GM12878 (cell line): ENCODE data around the gene TMOD3. TPM values are rescaled to one million over a fixed set of nuclear protein-coding genes. Genes with fewer than 3 reads are reported as not detected.

Experiments used
- ASH2L ChIP-seq: fragments of 300-600, 200-600 bp; sonication (generic); IDR thresholded peaks from 2 replicates; pipeline ENCODE4 v1.6.1; 2017; ENCODE audit warnings: low read depth, mild to moderate bottlenecking, borderline replicate concordance
- BCLAF1 ChIP-seq: fragments of 450-650 bp; IDR thresholded peaks from 2 replicates; pipeline ENCODE4 v1.6.1; 2017; ENCODE audit warnings: antibody characterized with exemption, mild to moderate bottlenecking, moderate library complexity
- CEBPZ ChIP-seq: fragments of 150-350 bp; IDR thresholded peaks from 2 replicates; pipeline ENCODE4 v1.6.1; 2016; ENCODE audit warnings: low read depth, low read length
- MTA3 ChIP-seq: IDR thresholded peaks from 2 replicates; pipeline ENCODE4 v1.6.1; 2012; ENCODE audit warnings: low read length, inconsistent platforms, borderline replicate concordance
- NKRF ChIP-seq: fragments of 450-650 bp; conservative IDR thresholded peaks from 2 replicates; pipeline ENCODE4 v1.6.1; 2017; ENCODE audit warnings: mild to moderate bottlenecking, moderate library complexity
- RCOR1 ChIP-seq: conservative IDR thresholded peaks from 2 replicates; pipeline ENCODE4 v1.6.1; 2012; ENCODE audit warnings: low read depth, low read length, improper control_type of control experiment
- polyA plus RNA-seq, 11 experiments: library from polyadenylated mRNA; depleted of rRNA in 4 of 11; unstranded in 6 of 11; stranded (reverse) in 5 of 11; fragments of >200 nt; fragmentation: Nextera tagmentation in 4 of 11; fragmentation: Illumina TruSeq in 1 of 11; extraction: Ambion mirVana in 4 of 11; extraction: Trizol in 1 of 11; gene quantifications; 1 replicate in 1 of 11; 2 replicates in 10 of 11; pipeline versions ENCODE4 v1.2.1 to v1.2.3, GENCODE V29; 2011 to 2016; ENCODE audit warnings: inconsistent platforms in 2 of 11, missing spikeins in 2 of 11, low read depth in 1 of 11
- total RNA-seq, 4 experiments: library from RNA; depleted of rRNA in 3 of 4; stranded (reverse); fragments of >200 nt in 3 of 4; fragmentation: Illumina TruSeq in 1 of 4; extraction: Trizol in 1 of 4; gene quantifications; 2 replicates each; pipeline versions ENCODE4 v1.2.1 to v1.2.3, GENCODE V29; 2013 to 2021
- TF ChIP-seq, protein P1 (sequence below): fragments of 450-650 bp; IDR thresholded peaks from 2 replicates; pipeline ENCODE4 v1.6.1; 2018; ENCODE audit warnings: mild to moderate bottlenecking, low read depth, moderate library complexity; ENCODE audit not compliant: partially characterized antibody
- TF ChIP-seq, protein P2 (sequence below): IDR thresholded peaks from 2 replicates; pipeline ENCODE4 v1.6.1; 2011; ENCODE audit warnings: mild to moderate bottlenecking, low read depth, low read length, moderate library complexity; ENCODE audit not compliant: insufficient replicate concordance
- TF ChIP-seq, protein P3 (sequence below): IDR thresholded peaks from 2 replicates; pipeline ENCODE4 v1.6.1; 2012; ENCODE audit warnings: improper control_type of control experiment, low read depth, low read length; ENCODE audit not compliant: insufficient replicate concordance

TMOD3 gene
- total and polyA plus RNA-seq, 10 of the 15 experiments (the other 5 are each of a cell fraction or from before 2014, with no cell fraction given) = 5.2 to 39.4 (median 22.5) TPM

GRCh38 chr15:51863131-51863530 lies 33.7 kb downstream of the TMOD3 start (continued):
- TF ChIP-seq NKRF (no peak), ASH2L (no peak), RCOR1 (no peak), CEBPZ (no peak), MTA3 (no peak), BCLAF1 (no peak)
- TF ChIP-seq, protein P1, sequence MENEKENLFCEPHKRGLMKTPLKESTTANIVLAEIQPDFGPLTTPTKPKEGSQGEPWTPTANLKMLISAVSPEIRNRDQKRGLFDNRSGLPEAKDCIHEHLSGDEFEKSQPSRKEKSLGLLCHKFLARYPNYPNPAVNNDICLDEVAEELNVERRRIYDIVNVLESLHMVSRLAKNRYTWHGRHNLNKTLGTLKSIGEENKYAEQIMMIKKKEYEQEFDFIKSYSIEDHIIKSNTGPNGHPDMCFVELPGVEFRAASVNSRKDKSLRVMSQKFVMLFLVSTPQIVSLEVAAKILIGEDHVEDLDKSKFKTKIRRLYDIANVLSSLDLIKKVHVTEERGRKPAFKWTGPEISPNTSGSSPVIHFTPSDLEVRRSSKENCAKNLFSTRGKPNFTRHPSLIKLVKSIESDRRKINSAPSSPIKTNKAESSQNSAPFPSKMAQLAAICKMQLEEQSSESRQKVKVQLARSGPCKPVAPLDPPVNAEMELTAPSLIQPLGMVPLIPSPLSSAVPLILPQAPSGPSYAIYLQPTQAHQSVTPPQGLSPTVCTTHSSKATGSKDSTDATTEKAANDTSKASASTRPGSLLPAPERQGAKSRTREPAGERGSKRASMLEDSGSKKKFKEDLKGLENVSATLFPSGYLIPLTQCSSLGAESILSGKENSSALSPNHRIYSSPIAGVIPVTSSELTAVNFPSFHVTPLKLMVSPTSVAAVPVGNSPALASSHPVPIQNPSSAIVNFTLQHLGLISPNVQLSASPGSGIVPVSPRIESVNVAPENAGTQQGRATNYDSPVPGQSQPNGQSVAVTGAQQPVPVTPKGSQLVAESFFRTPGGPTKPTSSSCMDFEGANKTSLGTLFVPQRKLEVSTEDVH = no peak
- TF ChIP-seq, protein P2, sequence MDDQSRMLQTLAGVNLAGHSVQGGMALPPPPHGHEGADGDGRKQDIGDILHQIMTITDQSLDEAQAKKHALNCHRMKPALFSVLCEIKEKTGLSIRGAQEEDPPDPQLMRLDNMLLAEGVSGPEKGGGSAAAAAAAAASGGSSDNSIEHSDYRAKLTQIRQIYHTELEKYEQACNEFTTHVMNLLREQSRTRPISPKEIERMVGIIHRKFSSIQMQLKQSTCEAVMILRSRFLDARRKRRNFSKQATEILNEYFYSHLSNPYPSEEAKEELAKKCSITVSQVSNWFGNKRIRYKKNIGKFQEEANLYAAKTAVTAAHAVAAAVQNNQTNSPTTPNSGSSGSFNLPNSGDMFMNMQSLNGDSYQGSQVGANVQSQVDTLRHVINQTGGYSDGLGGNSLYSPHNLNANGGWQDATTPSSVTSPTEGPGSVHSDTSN = no peak
- TF ChIP-seq, protein P3, sequence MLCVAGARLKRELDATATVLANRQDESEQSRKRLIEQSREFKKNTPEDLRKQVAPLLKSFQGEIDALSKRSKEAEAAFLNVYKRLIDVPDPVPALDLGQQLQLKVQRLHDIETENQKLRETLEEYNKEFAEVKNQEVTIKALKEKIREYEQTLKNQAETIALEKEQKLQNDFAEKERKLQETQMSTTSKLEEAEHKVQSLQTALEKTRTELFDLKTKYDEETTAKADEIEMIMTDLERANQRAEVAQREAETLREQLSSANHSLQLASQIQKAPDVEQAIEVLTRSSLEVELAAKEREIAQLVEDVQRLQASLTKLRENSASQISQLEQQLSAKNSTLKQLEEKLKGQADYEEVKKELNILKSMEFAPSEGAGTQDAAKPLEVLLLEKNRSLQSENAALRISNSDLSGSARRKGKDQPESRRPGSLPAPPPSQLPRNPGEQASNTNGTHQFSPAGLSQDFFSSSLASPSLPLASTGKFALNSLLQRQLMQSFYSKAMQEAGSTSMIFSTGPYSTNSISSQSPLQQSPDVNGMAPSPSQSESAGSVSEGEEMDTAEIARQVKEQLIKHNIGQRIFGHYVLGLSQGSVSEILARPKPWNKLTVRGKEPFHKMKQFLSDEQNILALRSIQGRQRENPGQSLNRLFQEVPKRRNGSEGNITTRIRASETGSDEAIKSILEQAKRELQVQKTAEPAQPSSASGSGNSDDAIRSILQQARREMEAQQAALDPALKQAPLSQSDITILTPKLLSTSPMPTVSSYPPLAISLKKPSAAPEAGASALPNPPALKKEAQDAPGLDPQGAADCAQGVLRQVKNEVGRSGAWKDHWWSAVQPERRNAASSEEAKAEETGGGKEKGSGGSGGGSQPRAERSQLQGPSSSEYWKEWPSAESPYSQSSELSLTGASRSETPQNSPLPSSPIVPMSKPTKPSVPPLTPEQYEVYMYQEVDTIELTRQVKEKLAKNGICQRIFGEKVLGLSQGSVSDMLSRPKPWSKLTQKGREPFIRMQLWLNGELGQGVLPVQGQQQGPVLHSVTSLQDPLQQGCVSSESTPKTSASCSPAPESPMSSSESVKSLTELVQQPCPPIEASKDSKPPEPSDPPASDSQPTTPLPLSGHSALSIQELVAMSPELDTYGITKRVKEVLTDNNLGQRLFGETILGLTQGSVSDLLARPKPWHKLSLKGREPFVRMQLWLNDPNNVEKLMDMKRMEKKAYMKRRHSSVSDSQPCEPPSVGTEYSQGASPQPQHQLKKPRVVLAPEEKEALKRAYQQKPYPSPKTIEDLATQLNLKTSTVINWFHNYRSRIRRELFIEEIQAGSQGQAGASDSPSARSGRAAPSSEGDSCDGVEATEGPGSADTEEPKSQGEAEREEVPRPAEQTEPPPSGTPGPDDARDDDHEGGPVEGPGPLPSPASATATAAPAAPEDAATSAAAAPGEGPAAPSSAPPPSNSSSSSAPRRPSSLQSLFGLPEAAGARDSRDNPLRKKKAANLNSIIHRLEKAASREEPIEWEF = no peak
